ENCODE measurements around the gene SLC39A11. TPM values are rescaled to one million over a fixed set of nuclear protein-coding genes. Genes with fewer than 3 reads are reported as not detected.

The SLC39A11 gene
- total RNA-seq, 2 experiments from 2014 or later, result 9.7 to 12.2 TPM

GRCh38 chr17:73083432-73083831, 9.1 kb downstream of the SLC39A11 start:
- Mint-ChIP-seq H3K9me3 (peaks cover 2% of the 10 kb centered on the region), H3K36me3 (ENCODE audit: low read depth) (peaks cover 86% of the 10 kb centered on the region), H3K27ac (no peak overlapping the region), H3K4me1 (ENCODE audit: low read depth) (peaks cover 12% of the 10 kb centered on the region), H3K4me3 (no peak overlapping the region), H3K27me3 (no peaks in the 10 kb centered on the region)
- intact Hi-C loops (cut with DNase I, micrococcal nuclease), result no loop called here
- peaks cover 38% of the 10 kb centered on the region for H3K36me3 ChIP-seq (ENCODE audit: insufficient read depth, low read length)
- no peak for TF ChIP-seq CTCF (IDR thresholded peaks at IDR 0.05)
- ChIA-PET POLR2A (no interaction called here), CTCF (no interaction called here)
- no peaks in the 10 kb centered on the region for H3K9me3 ChIP-seq (ENCODE audit: control insufficient read depth in 1 of 2, insufficient read depth in 1 of 2, low read length in 2 of 2)
- no peaks in the 10 kb centered on the region for H3K4me1 ChIP-seq (ENCODE audit: insufficient read depth, low read length)
- no peak overlapping the region for H3K4me3 ChIP-seq (ENCODE audit: low read length)
- DNase-seq, result no peak
- ATAC-seq (ENCODE audit: poor library complexity), result no peak
- no peaks in the 10 kb centered on the region for H3K27me3 ChIP-seq (ENCODE audit: control insufficient read depth in 1 of 2, insufficient read depth in 2 of 2, low read length in 2 of 2)
- H3K27ac ChIP-seq (ENCODE audit: low read depth in 1 of 2, low read length in 2 of 2), result no peak overlapping the region

DNA sequence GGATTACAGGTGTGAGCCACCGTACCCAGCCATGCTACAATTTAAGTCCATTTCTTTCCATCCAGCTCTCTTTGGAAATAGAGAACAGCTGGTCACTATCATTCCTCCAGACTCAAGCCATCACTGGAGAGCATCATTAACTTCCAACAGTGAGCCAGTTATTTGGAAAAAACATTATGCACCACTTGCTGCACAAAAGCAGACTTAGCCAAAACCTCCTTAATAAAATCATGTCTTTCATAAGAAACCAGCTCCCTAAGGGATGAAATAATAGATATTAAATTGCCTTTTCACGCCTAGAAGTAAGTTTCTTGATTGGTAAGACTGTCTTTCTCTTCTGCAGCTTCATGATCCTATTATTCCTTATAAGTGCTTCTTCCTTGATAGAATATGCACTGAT, 17.9 kb downstream of the SLC39A11 start:
- ChIA-PET CTCF (no interaction called here), POLR2A (no interaction called here)
- Histone ChIP-seq H3K4me3 (ENCODE audit: low read length) (no peak overlapping the region), H3K27me3 (ENCODE audit: control insufficient read depth in 1 of 2, insufficient read depth in 2 of 2, low read length in 2 of 2) (no peaks in the 10 kb centered on the region), H3K4me1 (ENCODE audit: insufficient read depth, low read length) (no peaks in the 10 kb centered on the region), H3K36me3 (ENCODE audit: insufficient read depth, low read length) (peaks cover 21% of the 10 kb centered on the region), H3K27ac (ENCODE audit: low read depth in 1 of 2, low read length in 2 of 2) (no peak overlapping the region), H3K9me3 (ENCODE audit: control insufficient read depth in 1 of 2, insufficient read depth in 1 of 2, low read length in 2 of 2) (no peaks in the 10 kb centered on the region)
- no peak for TF ChIP-seq CTCF (IDR thresholded peaks at IDR 0.05)
- Mint-ChIP-seq H3K9me3 (no peaks in the 10 kb centered on the region), H3K27ac (no peak overlapping the region), H3K4me3 (no peak overlapping the region), H3K4me1 (ENCODE audit: low read depth) (no peaks in the 10 kb centered on the region), H3K27me3 (no peaks in the 10 kb centered on the region), H3K36me3 (ENCODE audit: low read depth) (peaks cover 73% of the 10 kb centered on the region)
- no peak for ATAC-seq (ENCODE audit: poor library complexity)
- no peak for DNase-seq
- intact Hi-C loops (cut with DNase I, micrococcal nuclease), result no loop called here

DNA sequence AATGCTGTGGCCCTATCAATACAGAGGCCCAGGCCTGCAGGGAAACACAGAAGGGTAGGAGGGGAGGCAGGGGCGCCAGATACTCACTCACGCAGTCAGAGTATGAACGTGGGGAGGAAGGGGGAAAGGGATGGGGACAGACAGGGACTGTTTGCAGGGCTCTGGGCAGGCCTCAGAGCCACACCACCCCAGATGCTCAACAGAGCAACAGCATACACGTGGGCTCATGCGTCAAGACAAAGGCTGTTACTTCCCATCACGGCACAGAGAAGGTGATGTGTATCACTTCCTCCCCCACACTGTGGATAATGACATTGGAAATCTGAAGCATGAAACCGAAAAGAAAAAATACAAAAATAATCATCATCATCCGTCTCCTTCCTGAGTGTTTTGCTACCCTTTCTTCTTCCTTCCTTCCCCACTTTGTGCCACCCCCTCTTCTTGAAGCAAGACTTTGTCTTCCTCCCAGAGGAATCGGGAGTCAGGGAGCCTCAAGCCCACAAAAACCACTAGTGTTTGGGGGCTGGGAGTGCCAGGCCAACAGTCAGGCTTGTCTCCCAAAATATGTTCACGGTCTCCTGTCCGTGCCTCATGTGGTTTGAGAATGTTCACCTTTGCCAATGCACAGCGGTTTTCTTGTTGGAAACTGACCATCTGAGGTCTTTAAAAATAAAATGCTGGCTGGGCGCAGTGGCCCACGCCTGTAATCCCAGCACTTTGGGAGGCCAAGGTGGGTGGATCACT, 20.1 kb downstream of the SLC39A11 start:
- Histone ChIP-seq H3K9me3 (ENCODE audit: control insufficient read depth in 1 of 2, insufficient read depth in 1 of 2, low read length in 2 of 2) (no peaks in the 10 kb centered on the region), H3K27me3 (ENCODE audit: control insufficient read depth in 1 of 2, insufficient read depth in 2 of 2, low read length in 2 of 2) (no peaks in the 10 kb centered on the region), H3K36me3 (ENCODE audit: insufficient read depth, low read length) (peaks cover 21% of the 10 kb centered on the region), H3K4me1 (ENCODE audit: insufficient read depth, low read length) (no peaks in the 10 kb centered on the region), H3K27ac (ENCODE audit: low read depth in 1 of 2, low read length in 2 of 2) (no peak overlapping the region), H3K4me3 (ENCODE audit: low read length) (no peak overlapping the region)
- no peak overlapping the region for H3K27ac Mint-ChIP-seq
- intact Hi-C loops (cut with DNase I, micrococcal nuclease), result no loop called here
- ATAC-seq (ENCODE audit: poor library complexity) (no peak), DNase-seq (no peak)
- H3K9me3 Mint-ChIP-seq, result no peaks in the 10 kb centered on the region
- H3K4me1 Mint-ChIP-seq (ENCODE audit: low read depth), result no peaks in the 10 kb centered on the region
- ChIA-PET POLR2A (no interaction called here), CTCF (no interaction called here)
- H3K36me3 Mint-ChIP-seq (ENCODE audit: low read depth), result peaks cover 76% of the 10 kb centered on the region
- no peaks in the 10 kb centered on the region for H3K27me3 Mint-ChIP-seq
- no peak overlapping the region for H3K4me3 Mint-ChIP-seq
- no peak for TF ChIP-seq CTCF (IDR thresholded peaks at IDR 0.05)
